K562 (cell line): ENCODE data around the gene CDKN2D. TPM values are rescaled to one million over a fixed set of nuclear protein-coding genes. Genes with fewer than 3 reads are reported as not detected.

ENCODE experiments used
- ATAC-seq: fragments of 200-7000 bp; cut with Tn5 transposase; 3 replicates; pipeline ENCODE4 v1.9.1; 2020; ENCODE audit warnings: moderate library complexity
- BruUV-seq: library from RNA; stranded (reverse); fragments of 400-500 nt; replicated peaks from 2 replicates; lab custom pipeline; 2021; lab: Mats Ljungman, UMichigan
- CTCF ChIA-PET: fragments of 300-600 bp; formaldehyde crosslinking; extraction: SDS; loops from one replicate; lab custom pipeline; 2021; ENCODE audit warnings: low intra/inter-chr PET ratio; lab: Yijun Ruan, JAX
- POLR2A ChIA-PET: fragments of 300-600, 350-650 bp; sonication (Branson Sonifier 250); formaldehyde crosslinking; extraction: SDS; loops from one replicate; lab custom pipeline; 2021; ENCODE audit warnings: antibody characterized with exemption, inconsistent platforms; lab: Yijun Ruan, JAX
- DNase-seq, 4 experiments: peaks; one replicate each; pipeline versions ENCODE4 v3.0.0 to v3.0.0-alpha.2; 2011 to 2018; ENCODE audit warnings: low spot score in 3 of 4, mixed read lengths in 3 of 4; ENCODE audit errors: extremely low read depth in 1 of 4
- FAIRE-seq: peaks from 2 replicates; lab custom pipeline; 2011; peaks lifted over from hg19 to GRCh38; lab: Jason Lieb, UNC
- H2AFZ ChIP-seq: 2 replicates; pipeline ENCODE4 v1.6.0; 2011; ENCODE audit warnings: low read depth, low read length, control low read depth, inconsistent platforms
- H3K27ac ChIP-seq: fragments of 200-600 bp; 3 replicates; pipeline ENCODE4 v1.8.0; 2011; ENCODE audit warnings: low read depth, mild to moderate bottlenecking, control low read depth, inconsistent platforms, low read length, moderate library complexity, mixed read lengths; ENCODE audit errors: extremely low read depth
- H3K27me3 ChIP-seq, 2 experiments: fragments of 300-600 bp in 1 of 2; 2 replicates in 1 of 2; 3 replicates in 1 of 2; pipeline versions ENCODE4 v1.6.0 to v1.8.0; 2011; ENCODE audit warnings: inconsistent platforms in 2 of 2, low read length in 2 of 2, mild to moderate bottlenecking in 1 of 2, mixed read lengths in 1 of 2, moderate library complexity in 1 of 2; ENCODE audit not compliant: control insufficient read depth in 2 of 2, insufficient read depth in 2 of 2
- H3K36me3 ChIP-seq: fragments of 300-600 bp; 3 replicates; pipeline ENCODE4 v1.8.0; 2011; ENCODE audit warnings: mild to moderate bottlenecking, low read length, inconsistent platforms; ENCODE audit not compliant: control insufficient read depth, insufficient read depth
- H3K4me1 ChIP-seq, 2 experiments: fragments of 200-600 bp in 1 of 2; replicated peaks in 1 of 2; 2 replicates in 1 of 2; 3 replicates in 1 of 2; pipeline versions ENCODE4 v1.5.1 to v1.8.0; 2011; ENCODE audit warnings: inconsistent platforms in 2 of 2, low read length in 2 of 2, mild to moderate bottlenecking in 1 of 2, mixed read lengths in 1 of 2, moderate library complexity in 1 of 2; ENCODE audit not compliant: control insufficient read depth in 2 of 2, insufficient read depth in 2 of 2
- H3K4me2 ChIP-seq: 2 replicates; pipeline ENCODE4 v1.6.1; 2011; ENCODE audit warnings: low read length, control low read depth, inconsistent platforms, mixed read lengths; ENCODE audit not compliant: insufficient read depth
- H3K4me3 ChIP-seq: fragments of 200-600 bp; sonication (generic), shearing (Covaris generic); 2 replicates; pipeline ENCODE4 v1.5.1; 2016; ENCODE audit warnings: control low read depth, inconsistent platforms
- H3K79me2 ChIP-seq: fragments of 200-600 bp; 3 replicates; pipeline ENCODE4 v1.8.0; 2011; ENCODE audit warnings: low read length, inconsistent platforms; ENCODE audit not compliant: control insufficient read depth, insufficient read depth
- H3K9ac ChIP-seq, 2 experiments: 2 replicates each; pipeline versions ENCODE4 v1.6.0 to v1.6.1; 2011; ENCODE audit warnings: low read depth in 2 of 2, low read length in 2 of 2, control low read depth in 1 of 2, inconsistent platforms in 1 of 2, mild to moderate bottlenecking in 1 of 2, mixed read lengths in 1 of 2; ENCODE audit not compliant: insufficient read depth in 1 of 2
- H3K9me1 ChIP-seq: one replicate; pipeline ENCODE4 v1.6.0; 2011; ENCODE audit warnings: inconsistent platforms, mild to moderate bottlenecking, low read length, moderate library complexity; ENCODE audit not compliant: control insufficient read depth, insufficient read depth
- H3K9me3 ChIP-seq: replicated peaks from 2 replicates; pipeline ENCODE4 v1.5.1; 2011; ENCODE audit warnings: low read depth, low read length, inconsistent platforms; ENCODE audit not compliant: control insufficient read depth, insufficient read depth
- H4K20me1 ChIP-seq: replicated peaks from 2 replicates; pipeline ENCODE4 v1.6.1; 2011; ENCODE audit warnings: low read length, inconsistent platforms, mixed read lengths; ENCODE audit not compliant: control insufficient read depth, insufficient read depth
- BCLAF1 ChIP-seq, 2 experiments: fragments of 450-650 bp in 1 of 2; IDR thresholded peaks; 2 replicates each; pipeline ENCODE4 v1.6.1; 2011 to 2017; ENCODE audit warnings: low read depth in 2 of 2, antibody characterized with exemption in 1 of 2, borderline replicate concordance in 1 of 2, low read length in 1 of 2, mild to moderate bottlenecking in 1 of 2, mixed read lengths in 1 of 2; ENCODE audit not compliant: control insufficient read depth in 1 of 2
- C11orf30 ChIP-seq: fragments of 450-650 bp; IDR thresholded peaks from 2 replicates; pipeline ENCODE4 v1.6.1; 2016; ENCODE audit warnings: low read depth, mild to moderate bottlenecking
- CLOCK ChIP-seq: fragments of 250-450 bp; sonication (Bioruptor Pico); IDR thresholded peaks from 2 replicates; pipeline ENCODE4 v1.4.0; 2020; ENCODE audit warnings: mild to moderate bottlenecking, moderate library complexity, borderline replicate concordance
- ETV5 ChIP-seq: sonication (generic); formaldehyde crosslinking; IDR thresholded peaks from 2 replicates; pipeline ENCODE4 v1.4.0; 2020; ENCODE audit warnings: low read depth, mild to moderate bottlenecking, missing genetic modification reagents
- GTF2F1 ChIP-seq: IDR thresholded peaks from 2 replicates; pipeline ENCODE4 v1.6.1; 2011; ENCODE audit warnings: low read depth, low read length, improper control_type of control experiment
- MAFF ChIP-seq: IDR thresholded peaks from 2 replicates; pipeline ENCODE4 v1.6.1; 2012; ENCODE audit warnings: low read length, improper control_type of control experiment
- SRSF1 ChIP-seq: fragments of 200-400 bp; formaldehyde crosslinking; IDR thresholded peaks from 2 replicates; pipeline ENCODE4 v1.6.1; 2017; ENCODE audit warnings: mild to moderate bottlenecking, low read depth, low read length, moderate library complexity
- WGBS: fragments of 100-300 bp; shearing (Covaris generic); methylation state at CpG from one replicate; pipeline ENCODE4 v1.1.6; 2016; ENCODE audit warnings: low coverage, mixed read lengths; ENCODE audit not compliant: insufficient coverage; ENCODE audit errors: missing lambda C conversion rate; 5-methylcytosine and 5-hydroxymethylcytosine counted together
- in situ Hi-C: fragments of 300-500 bp; cut with MboI; formaldehyde crosslinking; loops from 4 replicates; pipeline ENCODE4 v1.15.0; 2018; ENCODE audit warnings: inconsistent platforms, mixed read lengths
- intact Hi-C: fragments of 100-400 bp; cut with micrococcal nuclease; formaldehyde crosslinking; loops from 2 replicates; pipeline ENCODE4 v1.14.2; 2022
- polyA plus RNA-seq, 8 experiments: library from polyadenylated mRNA; depleted of rRNA in 4 of 8; stranded (reverse) in 5 of 8; unstranded in 3 of 8; fragments of >200 nt; fragmentation: Nextera tagmentation in 2 of 8; fragmentation: Illumina TruSeq in 1 of 8; extraction: Ambion mirVana in 2 of 8; extraction: Trizol in 1 of 8; gene quantifications; 2 replicates each; pipeline versions ENCODE4 v1.2.1 to v1.2.3, GENCODE V29; 2011 to 2014; ENCODE audit warnings: inconsistent platforms in 1 of 8, missing spikeins in 1 of 8
- total RNA-seq, 7 experiments: library from RNA; depleted of rRNA in 6 of 7; stranded (reverse); fragments of >200 nt in 6 of 7; fragmentation: Illumina TruSeq in 2 of 7; extraction: Trizol in 2 of 7; gene quantifications; 2 replicates each; pipeline versions ENCODE4 v1.2.1 to v1.2.3, GENCODE V29; 2011 to 2021; ENCODE audit warnings: low replicate concordance in 1 of 7

Gene CDKN2D
- total and polyA plus RNA-seq, 9 of the 15 experiments (the other 6 are each of a cell fraction or from before 2014, with no cell fraction given): 0.41 to 8.2 (median 3.7) TPM

GRCh38 chr19:10537668-10538067 is 31.1 kb downstream of the CDKN2D start:
- intact Hi-C loops: no loop called here
- POLR2A ChIA-PET: interaction anchor here (0.6 to 1.0 kb wide), 2 partner anchors 13 to 267 kb away, joined by 3 read pairs; partner anchors contain the start of gene ICAM1

More at GRCh38 chr19:10537668-10538067, 31.1 kb downstream of the CDKN2D start:
- CTCF ChIA-PET: no interaction called here
- Histone ChIP-seq H3K9ac (no peak overlapping the region), H3K4me2 (no peak overlapping the region), H2AFZ (no peak overlapping the region), H3K4me1 (peaks cover 4 to 15% of the 10 kb centered on the region in 2 experiments; a peak in 4 of 5 replicates), H3K79me2 (no peaks in the 10 kb centered on the region), H3K9me1 (no peaks in the 10 kb centered on the region), H3K27ac (no peak overlapping the region), H4K20me1 (no peaks in the 10 kb centered on the region), H3K36me3 (no peaks in the 10 kb centered on the region), H3K9me3 (no peaks in the 10 kb centered on the region), H3K27me3 (no peaks in the 10 kb centered on the region; a peak in 1 of 5 replicates), H3K4me3 (no peak overlapping the region)
- 36% methylated on average over 11 of the region's 11 CpGs for WGBS
- no TSS peak for BruUV-seq
- DNase-seq (no peak), ATAC-seq (no peak), FAIRE-seq (no peak)
- in situ Hi-C loops: no loop called here
- TF ChIP-seq C11orf30: no peak
- TF ChIP-seq ETV5: no peak
- TF ChIP-seq BCLAF1 (IDR thresholded peaks at IDR 0.05; ENCODE audit: borderline replicate concordance in 1 of 2, control insufficient read depth in 1 of 2, low read depth in 2 of 2, low read length in 1 of 2): no peak
- TF ChIP-seq MAFF: no peak
- no peak for TF ChIP-seq GTF2F1
- TF ChIP-seq CLOCK (CRISPR knock-in tag): no peak
- no peak for TF ChIP-seq SRSF1
